Measurements from ENCODE around the gene CDK6.

DNA sequence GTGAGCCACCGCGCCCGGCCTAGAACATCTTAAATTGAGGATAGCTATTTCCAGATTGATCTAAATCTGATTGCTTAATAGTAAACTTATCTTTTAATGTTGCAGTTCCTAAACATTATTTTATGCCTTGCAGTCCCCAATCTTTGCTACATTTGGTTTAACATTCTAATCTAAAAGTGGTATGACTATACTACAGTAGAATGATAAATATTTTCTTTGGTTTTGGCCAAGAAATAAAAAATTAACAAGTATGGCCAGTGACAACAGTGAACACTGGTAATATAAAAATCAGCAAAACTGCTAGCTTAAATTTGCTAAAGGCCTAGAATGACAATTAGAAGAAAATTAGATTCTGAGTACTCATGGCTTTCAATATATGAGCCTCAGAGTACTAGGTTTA lies 73.5 kb downstream of the CDK6 start:
- TF ChIP-seq, protein P1, sequence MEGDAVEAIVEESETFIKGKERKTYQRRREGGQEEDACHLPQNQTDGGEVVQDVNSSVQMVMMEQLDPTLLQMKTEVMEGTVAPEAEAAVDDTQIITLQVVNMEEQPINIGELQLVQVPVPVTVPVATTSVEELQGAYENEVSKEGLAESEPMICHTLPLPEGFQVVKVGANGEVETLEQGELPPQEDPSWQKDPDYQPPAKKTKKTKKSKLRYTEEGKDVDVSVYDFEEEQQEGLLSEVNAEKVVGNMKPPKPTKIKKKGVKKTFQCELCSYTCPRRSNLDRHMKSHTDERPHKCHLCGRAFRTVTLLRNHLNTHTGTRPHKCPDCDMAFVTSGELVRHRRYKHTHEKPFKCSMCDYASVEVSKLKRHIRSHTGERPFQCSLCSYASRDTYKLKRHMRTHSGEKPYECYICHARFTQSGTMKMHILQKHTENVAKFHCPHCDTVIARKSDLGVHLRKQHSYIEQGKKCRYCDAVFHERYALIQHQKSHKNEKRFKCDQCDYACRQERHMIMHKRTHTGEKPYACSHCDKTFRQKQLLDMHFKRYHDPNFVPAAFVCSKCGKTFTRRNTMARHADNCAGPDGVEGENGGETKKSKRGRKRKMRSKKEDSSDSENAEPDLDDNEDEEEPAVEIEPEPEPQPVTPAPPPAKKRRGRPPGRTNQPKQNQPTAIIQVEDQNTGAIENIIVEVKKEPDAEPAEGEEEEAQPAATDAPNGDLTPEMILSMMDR (conservative IDR thresholded peaks at IDR 0.05; ENCODE audit: low read depth, low read length): no peak
- TF ChIP-seq EZH2phosphoT487 (IDR thresholded peaks at IDR 0.05; ENCODE audit: borderline replicate concordance, low read length): no peak
